ENCODE data around the gene GLI1. TPM values are rescaled to one million over a fixed set of nuclear protein-coding genes. Genes with fewer than 3 reads are reported as not detected.
"Not testable (repeated sequence)": the region's sequence is repeated elsewhere in the genome, so short reads cannot be mapped to it uniquely, and the experiment has no call there.

GLI1 gene
- polyA plus RNA-seq, 4 donors: 17.2 to 22.4 (median 19.4) TPM

- no peak for DNase-seq (ENCODE audit: low read depth in 4 of 4, low spot score in 3 of 4)
Observed at GRCh38 chr12:57439762-57440266, 19.8 kb upstream of the GLI1 start.

GRCh38 chr12:57441393-57441792 is 18.2 kb upstream of the GLI1 start:
- DNase-seq (ENCODE audit: low read depth in 4 of 4, low spot score in 3 of 4): not testable (repeated sequence)

- DNase-seq (ENCODE audit: low read depth in 4 of 4, low spot score in 3 of 4): no peak
Observed at GRCh38 chr12:57441846-57442427, 17.6 kb upstream of the GLI1 start.

GRCh38 chr12:57444337-57444736 is 15.2 kb upstream of the GLI1 start:
- not testable (repeated sequence) for DNase-seq (ENCODE audit: low read depth in 4 of 4, low spot score in 3 of 4)

GRCh38 chr12:57444744-57445143 is 14.8 kb upstream of the GLI1 start:
- DNase-seq (ENCODE audit: low read depth in 4 of 4, low spot score in 3 of 4): no peak

- no peak for DNase-seq (ENCODE audit: low read depth in 4 of 4, low spot score in 3 of 4)
Observed at GRCh38 chr12:57446292-57446960, 13.2 kb upstream of the GLI1 start.

- no peak for DNase-seq (ENCODE audit: low read depth in 4 of 4, low spot score in 3 of 4)
Observed at GRCh38 chr12:57448669-57449068, 10.9 kb upstream of the GLI1 start.

- DNase-seq (ENCODE audit: low read depth in 4 of 4, low spot score in 3 of 4): no peak
Observed at GRCh38 chr12:57449375-57449774, 10.2 kb upstream of the GLI1 start.

- no peak for DNase-seq (ENCODE audit: low read depth in 4 of 4, low spot score in 3 of 4)
Observed at GRCh38 chr12:57450057-57450456, 9.5 kb upstream of the GLI1 start.

GRCh38 chr12:57451233-57451778 is 8.3 kb upstream of the GLI1 start:
- no peak for DNase-seq (ENCODE audit: low read depth in 4 of 4, low spot score in 3 of 4)

- no peak for DNase-seq (ENCODE audit: low read depth in 4 of 4, low spot score in 3 of 4)
Observed at GRCh38 chr12:57452181-57452936, 7.2 kb upstream of the GLI1 start.

GRCh38 chr12:57452937-57453509 is 6.6 kb upstream of the GLI1 start:
- DNase-seq (ENCODE audit: low read depth in 4 of 4, low spot score in 3 of 4): no peak

- DNase-seq (ENCODE audit: low read depth in 4 of 4, low spot score in 3 of 4): no peak
Observed at GRCh38 chr12:57454213-57454565, 5.4 kb upstream of the GLI1 start.

- no peak for DNase-seq (ENCODE audit: low read depth in 4 of 4, low spot score in 3 of 4)
Observed at GRCh38 chr12:57454566-57455373, 4.8 kb upstream of the GLI1 start, which contains the start of gene INHBE. TSS of gene INHBE (plus strand) at chr12:57455307. CDS start at chr12:57455537, 230 bp downstream.

GRCh38 chr12:57455374-57456144 is 4.0 kb upstream of the GLI1 start:
- DNase-seq (ENCODE audit: low read depth in 4 of 4, low spot score in 3 of 4): no peak

GRCh38 chr12:57456145-57456700 is 3.4 kb upstream of the GLI1 start:
- no peak for DNase-seq (ENCODE audit: low read depth in 4 of 4, low spot score in 3 of 4)

GRCh38 chr12:57456737-57457490 is 2.7 kb upstream of the GLI1 start:
- no peak for DNase-seq (ENCODE audit: low read depth in 4 of 4, low spot score in 3 of 4)

- DNase-seq (ENCODE audit: low read depth in 4 of 4, low spot score in 3 of 4): no peak
Observed at GRCh38 chr12:57458665-57459054, 925 bp upstream of the GLI1 start.
